K562 (cell line): ENCODE data around the gene USP50.

ENCODE experiments used
- ETS1 ChIP-seq: conservative IDR thresholded peaks from 2 replicates; pipeline ENCODE4 v1.6.1; 2011; ENCODE audit warnings: low read depth, mild to moderate bottlenecking, low read length; ENCODE audit not compliant: control insufficient read depth
- RAD21 ChIP-seq, 2 experiments: fragments of 250-450 bp in 1 of 2; fragments of 450-650 bp in 1 of 2; sonication (Bioruptor Pico) in 1 of 2; formaldehyde crosslinking in 1 of 2; IDR thresholded peaks in 1 of 2; conservative IDR thresholded peaks in 1 of 2; 2 replicates each; pipeline versions ENCODE4 v1.4.0 to v1.8.0; 2020 to 2022; ENCODE audit warnings: mild to moderate bottlenecking in 2 of 2, moderate library complexity in 1 of 2

GRCh38 chr15:50531163-50531562, 15.3 kb downstream of the USP50 start:
- no peak for TF ChIP-seq RAD21 (CRISPR knock-in tag; conservative IDR thresholded peaks at IDR 0.05 in 1 of 2, IDR thresholded peaks at IDR 0.05 in 1 of 2)
- no peak for TF ChIP-seq ETS1
